Large intestine (tissue), 3 donors: ENCODE data around the gene ATP8A1. TPM values are rescaled to one million over a fixed set of nuclear protein-coding genes. Genes with fewer than 3 reads are reported as not detected.
"Not testable (repeated sequence)": the region's sequence is repeated elsewhere in the genome, so short reads cannot be mapped to it uniquely, and the experiment has no call there.

Experiments used
- DNase-seq, 2 donors: peaks; one replicate each; pipeline versions ENCODE4 v3.0.0 to v3.0.0-alpha.2; 2013
- H3K27ac ChIP-seq: one replicate; pipeline ENCODE4 v1.5.1; 2013; ENCODE audit warnings: low read length
- H3K27me3 ChIP-seq: 2 replicates; pipeline ENCODE4 v1.6.1; 2013; ENCODE audit warnings: low read length; ENCODE audit not compliant: control insufficient read depth, insufficient read depth
- H3K36me3 ChIP-seq: 2 replicates; pipeline ENCODE4 v1.6.1; 2013; ENCODE audit warnings: low read length; ENCODE audit not compliant: control insufficient read depth, insufficient read depth
- H3K4me1 ChIP-seq: one replicate; pipeline ENCODE4 v1.6.1; 2013; ENCODE audit warnings: low read length; ENCODE audit not compliant: control insufficient read depth, insufficient read depth
- H3K4me3 ChIP-seq: one replicate; pipeline ENCODE4 v1.5.1; 2013; ENCODE audit warnings: low read length
- H3K9me3 ChIP-seq: one replicate; pipeline ENCODE4 v1.6.1; 2013; ENCODE audit warnings: mild to moderate bottlenecking, low read depth, low read length, moderate library complexity; ENCODE audit not compliant: control insufficient read depth
- WGBS: methylation state at CpG from one replicate; pipeline ENCODE4 v1.1.5; 2013; ENCODE audit warnings: low lambda C conversion rate; ENCODE audit not compliant: insufficient coverage; 5-methylcytosine and 5-hydroxymethylcytosine counted together
- polyA plus RNA-seq: library from polyadenylated mRNA; unstranded; fragments of 120-200 nt; gene quantifications from one replicate; pipeline ENCODE4 v1.2.1, GENCODE V29; 2013

Gene ATP8A1
- polyA plus RNA-seq, 1 donor, result 58.8 TPM

DNA sequence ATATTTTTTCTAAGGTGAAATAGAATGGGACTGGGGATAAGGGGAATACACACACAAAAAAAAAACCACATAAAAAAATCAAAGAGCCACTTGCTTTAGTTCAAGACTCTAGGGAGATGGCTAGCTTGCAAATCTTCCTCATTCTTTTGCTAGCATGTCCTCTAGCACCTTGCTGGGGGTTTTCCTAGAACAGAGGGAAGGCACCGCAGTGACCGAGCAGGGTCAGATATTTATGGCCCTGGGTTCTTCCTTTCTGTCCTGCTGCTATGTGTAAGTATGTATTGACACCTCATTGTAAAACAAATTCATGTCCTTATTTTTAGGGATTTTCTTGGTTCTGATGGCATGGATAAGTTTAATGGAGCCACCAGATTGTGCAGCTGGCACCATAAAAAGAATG lies 178.4 kb downstream of the ATP8A1 start:
- WGBS, result no CpG with 5 or more reads among the region's 2 CpGs

GRCh38 chr4:42474406-42474805 lies 182.5 kb downstream of the ATP8A1 start:
- H3K27ac ChIP-seq, result no peak overlapping the region
- H3K36me3 ChIP-seq, result no peaks in the 10 kb centered on the region
- WGBS, result no CpG with 5 or more reads among the region's 3 CpGs
- no peak for DNase-seq
- no peaks in the 10 kb centered on the region for H3K9me3 ChIP-seq
- H3K27me3 ChIP-seq, result no peaks in the 10 kb centered on the region
- H3K4me3 ChIP-seq, result no peak overlapping the region
- peaks cover 7% of the 10 kb centered on the region for H3K4me1 ChIP-seq

More for the DNA sequence above, 178.4 kb downstream of the ATP8A1 start:
- no peak overlapping the region for H3K27ac ChIP-seq
- peaks cover 14% of the 10 kb centered on the region for H3K36me3 ChIP-seq
- no peaks in the 10 kb centered on the region for H3K27me3 ChIP-seq
- no peaks in the 10 kb centered on the region for H3K9me3 ChIP-seq
- no peak for DNase-seq
- H3K4me3 ChIP-seq, result no peak overlapping the region
- H3K4me1 ChIP-seq, result no peaks in the 10 kb centered on the region

DNA sequence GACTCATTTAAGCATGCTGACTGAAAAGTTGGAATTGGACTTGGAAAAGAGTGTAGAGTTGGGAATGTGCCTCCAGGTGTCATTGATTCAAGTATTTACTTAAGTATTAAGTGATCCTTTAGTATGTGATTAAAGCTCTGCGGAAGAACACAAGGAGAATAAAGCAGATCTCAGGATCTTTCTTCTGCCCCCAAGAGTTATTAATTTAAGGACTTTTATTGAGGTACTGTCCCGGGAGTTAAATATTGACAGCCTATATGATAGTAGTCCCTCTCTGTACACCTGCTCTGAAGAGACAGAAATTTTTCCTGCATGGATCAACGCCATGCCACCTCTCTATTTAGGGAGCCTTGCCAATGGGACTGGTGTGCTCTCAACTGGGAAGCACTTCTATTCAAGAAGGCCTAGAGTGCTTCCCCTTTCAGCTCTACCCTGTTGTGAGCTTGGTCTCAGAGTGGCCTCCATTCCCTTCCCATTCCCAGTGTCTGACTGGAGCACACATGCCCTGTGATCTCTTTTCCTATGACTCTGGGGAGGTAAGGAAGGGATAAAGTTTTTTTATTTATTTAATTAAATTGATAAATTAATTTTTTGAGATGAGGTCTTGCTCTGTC lies 183.7 kb downstream of the ATP8A1 start:
- H3K4me3 ChIP-seq, result no peak overlapping the region
- no peak overlapping the region for H3K27ac ChIP-seq
- H3K27me3 ChIP-seq, result no peaks in the 10 kb centered on the region
- 43% methylated on average over 1 of the region's 3 CpGs for WGBS
- H3K9me3 ChIP-seq, result no peaks in the 10 kb centered on the region
- no peaks in the 10 kb centered on the region for H3K36me3 ChIP-seq
- H3K4me1 ChIP-seq, result peaks cover 7% of the 10 kb centered on the region
- DNase-seq, result peak in 1 of 2 donors; percentile 54

DNA sequence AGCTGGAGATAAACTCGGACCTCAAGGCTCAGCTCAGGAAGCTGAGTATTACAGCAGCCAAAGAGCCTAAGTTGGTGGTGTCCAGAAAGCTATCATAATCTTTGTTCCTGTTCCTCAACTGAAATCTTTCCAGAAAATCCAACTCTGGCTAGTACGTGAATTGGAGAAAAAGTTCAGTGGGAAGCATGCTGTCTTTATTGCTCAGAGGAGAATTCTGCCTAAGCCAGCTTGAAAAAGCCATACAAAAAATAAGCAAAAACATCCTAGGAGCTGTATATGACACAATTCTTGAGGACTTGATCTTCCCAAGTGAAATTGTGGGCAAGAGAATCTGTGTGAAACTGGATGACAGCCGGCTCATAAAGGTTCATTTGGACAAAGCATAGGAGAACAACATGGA lies 185.0 kb downstream of the ATP8A1 start:
- no peaks in the 10 kb centered on the region for H3K9me3 ChIP-seq
- H3K27me3 ChIP-seq, result no peaks in the 10 kb centered on the region

GRCh38 chr4:42470023-42470422 lies 186.9 kb downstream of the ATP8A1 start:
- no peak overlapping the region for H3K4me3 ChIP-seq
- WGBS, result 89% methylated on average over 3 of the region's 5 CpGs
- H3K36me3 ChIP-seq, result no peaks in the 10 kb centered on the region
- H3K9me3 ChIP-seq, result no peaks in the 10 kb centered on the region
- DNase-seq, result no peak
- H3K27me3 ChIP-seq, result no peaks in the 10 kb centered on the region
- H3K4me1 ChIP-seq, result peaks cover 7% of the 10 kb centered on the region
- no peak overlapping the region for H3K27ac ChIP-seq

More for the DNA sequence above, 185.0 kb downstream of the ATP8A1 start:
- Histone ChIP-seq H3K4me3 (no peak overlapping the region), H3K27ac (no peak overlapping the region), H3K4me1 (peaks cover 7% of the 10 kb centered on the region), H3K36me3 (no peaks in the 10 kb centered on the region)
- WGBS, result no CpG with 5 or more reads among the region's 3 CpGs
- DNase-seq, result no peak

- 80% methylated on average over 1 of the region's 3 CpGs for WGBS
These were observed 189.1 kb downstream of the ATP8A1 start for GRCh38 chr4:42467777-42468176.

GRCh38 chr4:42466273-42466844 lies 190.5 kb downstream of the ATP8A1 start:
- no peaks in the 10 kb centered on the region for H3K27me3 ChIP-seq
- DNase-seq, result peak in 1 of 2 donors; percentile 26
- H3K9me3 ChIP-seq, result no peaks in the 10 kb centered on the region
- no peak overlapping the region for H3K27ac ChIP-seq
- no peak overlapping the region for H3K4me3 ChIP-seq
- no CpG with 5 or more reads among the region's 2 CpGs for WGBS
- H3K4me1 ChIP-seq, result peaks cover 4% of the 10 kb centered on the region
- peaks cover 16% of the 10 kb centered on the region for H3K36me3 ChIP-seq

More at GRCh38 chr4:42467777-42468176, 189.1 kb downstream of the ATP8A1 start:
- not testable (repeated sequence) for H3K27me3 ChIP-seq, DNase-seq, H3K4me1 ChIP-seq, H3K36me3 ChIP-seq, H3K4me3 ChIP-seq, H3K27ac ChIP-seq, H3K9me3 ChIP-seq

DNA sequence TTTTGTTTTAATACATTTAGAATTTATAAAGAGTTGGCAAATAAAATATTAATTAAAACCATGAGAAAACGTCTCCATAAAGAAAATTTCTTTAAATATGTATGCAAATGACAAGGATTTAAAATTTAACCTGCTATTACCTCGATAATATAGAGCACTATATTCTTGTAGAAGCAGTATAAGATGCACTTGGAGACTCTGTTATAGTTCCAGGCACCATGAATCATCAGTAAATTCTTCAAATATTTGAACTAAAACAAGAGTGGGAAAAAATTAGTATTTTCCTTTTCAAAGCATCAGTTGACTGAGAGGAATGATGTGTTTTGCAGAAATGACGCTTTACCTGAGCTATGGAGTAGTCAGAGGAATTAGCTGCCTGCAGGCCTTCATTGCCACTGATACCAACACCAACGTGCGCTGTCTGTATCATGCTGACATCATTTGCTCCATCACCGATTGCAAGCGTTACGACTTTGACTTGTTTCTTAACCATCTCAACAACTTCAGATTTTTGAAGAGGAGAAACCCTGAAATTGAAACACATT lies 192.3 kb downstream of the ATP8A1 start:
- Histone ChIP-seq H3K9me3 (no peaks in the 10 kb centered on the region), H3K27ac (no peak overlapping the region), H3K4me3 (no peak overlapping the region), H3K27me3 (no peaks in the 10 kb centered on the region), H3K36me3 (peaks cover 19% of the 10 kb centered on the region), H3K4me1 (peaks cover 4% of the 10 kb centered on the region)
- DNase-seq, result no peak
- WGBS, result 87% methylated on average over 6 of the region's 8 CpGs

DNA sequence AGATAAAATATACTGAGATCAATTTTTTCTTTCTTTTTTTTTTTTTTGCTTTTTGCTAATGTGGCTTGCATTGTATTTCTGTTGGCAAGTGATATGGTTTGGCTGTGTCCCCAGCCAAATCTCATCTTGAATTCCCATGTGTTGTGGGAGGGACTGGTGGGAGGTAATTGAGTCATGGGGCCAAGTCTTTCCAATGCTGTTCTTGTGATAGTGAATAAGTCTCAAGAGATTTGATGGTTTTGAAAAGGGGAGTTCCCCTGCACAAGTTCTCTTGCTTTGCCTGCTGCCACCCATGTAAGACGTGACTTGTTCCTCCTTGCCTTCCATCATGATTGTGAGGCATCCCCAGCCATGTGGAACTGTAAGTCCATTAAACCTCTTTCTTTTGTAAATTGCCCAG lies 195.7 kb downstream of the ATP8A1 start:
- not testable (repeated sequence) for DNase-seq, H3K27ac ChIP-seq, H3K9me3 ChIP-seq, H3K4me1 ChIP-seq, H3K4me3 ChIP-seq, H3K27me3 ChIP-seq
- H3K36me3 ChIP-seq, result peaks cover 19% of the 10 kb centered on the region
- WGBS, result 100% methylated on average over 1 of the region's 1 CpG

- Histone ChIP-seq H3K9me3 (no peaks in the 10 kb centered on the region), H3K4me3 (no peak overlapping the region), H3K27me3 (no peaks in the 10 kb centered on the region), H3K36me3 (peaks cover 19% of the 10 kb centered on the region), H3K27ac (no peak overlapping the region), H3K4me1 (peaks cover 4% of the 10 kb centered on the region)
- DNase-seq, result peak; percentile 26 to 73
- WGBS, result 20% methylated on average over 2 of the region's 4 CpGs
These were observed 196.9 kb downstream of the ATP8A1 start for GRCh38 chr4:42460043-42460442.
